Activated gamma-delta T cell (primary cell): ENCODE results near the gene LUC7L3.
"Not testable (repeated sequence)": the region's sequence is repeated elsewhere in the genome, so short reads cannot be mapped to it uniquely, and the experiment has no call there.

Experiments used
- DNase-seq: peaks from one replicate; lab custom pipeline; 2025; lab: John Stamatoyannopoulos, UW
- total RNA-seq, 2 donors: gene quantifications; one replicate each; lab custom pipeline; 2026; lab: John Stamatoyannopoulos, UW

Gene LUC7L3, protein sequence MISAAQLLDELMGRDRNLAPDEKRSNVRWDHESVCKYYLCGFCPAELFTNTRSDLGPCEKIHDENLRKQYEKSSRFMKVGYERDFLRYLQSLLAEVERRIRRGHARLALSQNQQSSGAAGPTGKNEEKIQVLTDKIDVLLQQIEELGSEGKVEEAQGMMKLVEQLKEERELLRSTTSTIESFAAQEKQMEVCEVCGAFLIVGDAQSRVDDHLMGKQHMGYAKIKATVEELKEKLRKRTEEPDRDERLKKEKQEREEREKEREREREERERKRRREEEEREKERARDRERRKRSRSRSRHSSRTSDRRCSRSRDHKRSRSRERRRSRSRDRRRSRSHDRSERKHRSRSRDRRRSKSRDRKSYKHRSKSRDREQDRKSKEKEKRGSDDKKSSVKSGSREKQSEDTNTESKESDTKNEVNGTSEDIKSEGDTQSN
- 412 to 509 reads per million in 2 donors for total RNA-seq

DNA sequence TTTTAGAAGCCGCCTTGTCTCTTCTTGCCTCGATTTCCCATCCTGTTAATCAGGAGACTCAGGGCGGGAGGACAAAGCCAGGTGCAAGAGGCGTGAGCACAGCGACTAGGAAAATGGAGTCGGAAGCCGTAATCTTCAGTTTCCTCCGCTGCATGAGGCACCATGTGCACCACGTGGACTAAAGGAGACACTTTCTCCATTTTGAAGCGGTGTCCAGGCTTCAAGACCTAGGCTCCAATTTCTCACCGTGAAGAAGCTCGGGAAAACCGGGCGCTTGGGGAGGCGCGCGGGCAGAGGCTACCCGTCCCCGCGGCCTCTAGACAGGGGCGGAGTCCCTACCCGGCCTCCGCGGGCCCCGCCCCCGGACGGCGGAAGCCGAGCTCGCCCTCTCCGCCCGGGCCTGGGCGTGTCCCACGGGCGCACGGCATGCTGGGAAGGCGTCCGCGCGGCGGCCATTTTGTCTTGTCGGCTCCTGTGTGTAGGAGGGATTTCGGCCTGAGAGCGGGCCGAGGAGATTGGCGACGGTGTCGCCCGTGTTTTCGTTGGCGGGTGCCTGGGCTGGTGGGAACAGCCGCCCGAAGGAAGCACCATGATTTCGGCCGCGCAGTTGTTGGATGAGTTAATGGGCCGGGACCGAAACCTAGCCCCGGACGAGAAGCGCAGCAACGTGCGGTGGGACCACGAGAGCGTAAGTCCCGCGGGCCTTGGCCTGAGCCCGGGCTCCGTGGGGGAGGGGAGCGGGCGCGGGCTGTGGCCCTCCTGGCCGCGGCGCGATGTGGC is at the start of gene LUC7L3:
Gene LUC7L3 (plus strand): TSS at position 460 of the 780 bp plus-strand sequence. CDS start 130 bp downstream, at position 590.
- peak; percentile 89 for DNase-seq

DNA sequence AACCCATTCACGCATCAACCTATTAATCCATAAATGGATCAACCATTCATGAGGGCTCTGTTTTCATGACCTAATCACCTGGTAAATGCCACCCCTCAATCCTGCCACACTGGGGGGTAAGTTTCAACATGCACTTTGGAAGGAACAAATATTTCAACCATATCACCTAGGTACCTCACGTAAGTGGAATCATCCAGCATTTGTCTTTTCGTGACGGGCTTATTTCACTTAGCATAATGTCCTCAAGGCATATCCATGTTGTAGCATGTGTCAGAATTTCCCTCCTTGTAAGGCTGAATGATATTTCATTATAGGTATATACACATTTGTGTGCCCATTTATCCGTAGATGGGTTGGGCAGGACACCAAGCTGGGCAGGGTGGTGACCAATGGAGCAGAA is 47.3 kb upstream of the LUC7L3 start:
- no peak for DNase-seq

DNA sequence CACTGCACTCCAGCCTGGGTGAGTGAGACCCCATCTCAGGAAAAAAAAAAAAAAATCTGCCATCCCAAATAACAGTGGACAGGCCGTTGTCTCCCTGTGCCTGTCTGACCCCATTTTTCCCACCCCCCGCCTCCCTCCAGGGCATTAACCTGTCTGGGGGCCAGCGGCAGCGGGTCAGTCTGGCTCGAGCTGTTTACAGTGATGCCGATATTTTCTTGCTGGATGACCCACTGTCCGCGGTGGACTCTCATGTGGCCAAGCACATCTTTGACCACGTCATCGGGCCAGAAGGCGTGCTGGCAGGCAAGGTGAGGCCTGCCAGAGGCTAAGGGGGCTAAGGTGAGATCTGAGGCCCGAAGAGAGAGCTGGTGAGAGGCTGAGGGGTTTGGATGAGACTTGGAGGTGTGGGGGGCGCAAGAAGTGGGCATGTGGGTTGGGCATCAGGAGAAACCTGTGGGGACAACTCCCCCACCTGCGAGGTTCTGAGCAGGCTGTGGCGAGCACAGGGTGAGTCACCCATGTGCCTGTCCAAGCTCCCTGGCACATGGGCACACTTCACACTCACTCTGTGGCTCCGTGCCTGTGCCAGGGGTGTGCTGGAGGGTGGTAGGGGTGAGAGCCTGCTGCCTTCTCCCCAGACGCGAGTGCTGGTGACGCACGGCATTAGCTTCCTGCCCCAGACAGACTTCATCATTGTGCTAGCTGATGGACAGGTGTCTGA is 46.4 kb upstream of the LUC7L3 start:
- no peak for DNase-seq

DNA sequence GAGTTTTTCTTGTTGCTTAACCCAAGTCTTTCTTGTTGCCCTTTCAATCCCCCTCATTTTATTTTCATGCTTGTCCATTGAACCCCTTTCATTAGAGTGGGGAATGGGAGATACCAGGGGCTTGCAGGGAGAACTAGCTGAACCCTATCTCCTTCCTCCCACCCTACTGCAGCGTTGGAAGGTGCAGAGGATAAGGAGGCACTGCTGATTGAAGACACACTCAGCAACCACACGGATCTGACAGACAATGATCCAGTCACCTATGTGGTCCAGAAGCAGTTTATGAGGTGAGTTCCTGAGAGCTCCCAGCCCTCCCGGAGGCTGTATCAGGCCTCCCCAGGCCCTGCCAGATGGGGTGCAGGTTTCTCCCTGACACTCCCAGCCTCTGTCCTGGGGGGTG is 44.2 kb upstream of the LUC7L3 start:
- no peak for DNase-seq

DNA sequence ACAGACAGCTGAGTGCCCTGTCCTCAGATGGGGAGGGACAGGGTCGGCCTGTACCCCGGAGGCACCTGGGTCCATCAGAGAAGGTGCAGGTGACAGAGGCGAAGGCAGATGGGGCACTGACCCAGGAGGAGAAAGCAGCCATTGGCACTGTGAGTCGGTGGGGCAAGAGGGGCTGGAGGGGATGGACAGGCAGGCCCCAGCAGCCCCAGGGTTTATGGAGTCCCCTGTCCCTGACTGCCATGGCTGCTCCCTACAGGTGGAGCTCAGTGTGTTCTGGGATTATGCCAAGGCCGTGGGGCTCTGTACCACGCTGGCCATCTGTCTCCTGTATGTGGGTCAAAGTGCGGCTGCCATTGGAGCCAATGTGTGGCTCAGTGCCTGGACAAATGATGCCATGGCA is 43.8 kb upstream of the LUC7L3 start:
- DNase-seq: no peak

DNA sequence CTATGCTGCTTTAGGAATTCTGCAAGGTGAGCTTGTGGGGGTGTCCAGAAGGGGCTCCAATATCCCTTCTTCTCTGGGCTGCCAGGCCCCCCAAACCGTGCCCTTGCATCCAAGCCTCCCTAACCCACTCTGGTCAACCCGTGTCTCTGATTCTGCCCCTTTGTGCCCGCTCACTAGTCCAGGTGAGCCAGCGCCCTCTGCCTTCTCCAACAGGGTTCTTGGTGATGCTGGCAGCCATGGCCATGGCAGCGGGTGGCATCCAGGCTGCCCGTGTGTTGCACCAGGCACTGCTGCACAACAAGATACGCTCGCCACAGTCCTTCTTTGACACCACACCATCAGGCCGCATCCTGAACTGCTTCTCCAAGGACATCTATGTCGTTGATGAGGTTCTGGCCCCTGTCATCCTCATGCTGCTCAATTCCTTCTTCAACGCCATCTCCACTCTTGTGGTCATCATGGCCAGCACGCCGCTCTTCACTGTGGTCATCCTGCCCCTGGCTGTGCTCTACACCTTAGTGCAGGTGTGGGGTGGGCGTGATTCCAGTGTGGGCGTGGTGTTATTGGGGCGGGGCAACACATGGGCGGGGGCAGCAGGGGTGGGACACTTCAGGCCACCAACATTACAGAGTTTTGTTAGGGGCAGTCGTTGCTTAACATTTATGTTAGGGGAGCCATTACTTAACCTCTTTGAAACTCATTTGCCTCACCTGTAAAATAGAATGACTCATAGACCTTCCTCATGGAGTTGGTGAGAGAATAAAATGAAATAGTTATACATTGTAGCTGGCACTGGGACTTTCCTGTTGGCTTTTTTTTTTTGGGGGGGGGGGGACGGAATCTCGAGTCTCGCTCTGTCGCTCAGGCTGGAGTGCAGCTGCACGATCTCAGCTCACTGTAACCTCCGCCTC is 43.1 kb upstream of the LUC7L3 start:
- no peak for DNase-seq

DNA sequence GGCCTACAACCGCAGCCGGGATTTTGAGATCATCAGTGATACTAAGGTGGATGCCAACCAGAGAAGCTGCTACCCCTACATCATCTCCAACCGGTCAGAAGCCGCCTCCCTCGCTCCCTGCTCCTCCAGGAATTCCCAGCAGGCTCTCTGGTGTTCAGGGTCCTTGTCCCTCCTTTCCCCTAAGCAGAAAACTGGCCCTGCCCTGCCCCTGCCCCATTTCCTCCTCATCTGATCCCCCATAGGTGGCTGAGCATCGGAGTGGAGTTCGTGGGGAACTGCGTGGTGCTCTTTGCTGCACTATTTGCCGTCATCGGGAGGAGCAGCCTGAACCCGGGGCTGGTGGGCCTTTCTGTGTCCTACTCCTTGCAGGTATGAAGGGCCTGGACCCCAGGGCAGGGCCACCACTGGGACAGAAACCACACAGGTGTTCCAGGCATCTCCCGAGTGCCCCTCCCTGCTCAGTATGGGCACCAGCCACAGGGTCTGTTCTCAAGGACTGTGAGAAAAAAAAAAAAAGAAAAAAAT is 41.5 kb upstream of the LUC7L3 start:
- DNase-seq: no peak

DNA sequence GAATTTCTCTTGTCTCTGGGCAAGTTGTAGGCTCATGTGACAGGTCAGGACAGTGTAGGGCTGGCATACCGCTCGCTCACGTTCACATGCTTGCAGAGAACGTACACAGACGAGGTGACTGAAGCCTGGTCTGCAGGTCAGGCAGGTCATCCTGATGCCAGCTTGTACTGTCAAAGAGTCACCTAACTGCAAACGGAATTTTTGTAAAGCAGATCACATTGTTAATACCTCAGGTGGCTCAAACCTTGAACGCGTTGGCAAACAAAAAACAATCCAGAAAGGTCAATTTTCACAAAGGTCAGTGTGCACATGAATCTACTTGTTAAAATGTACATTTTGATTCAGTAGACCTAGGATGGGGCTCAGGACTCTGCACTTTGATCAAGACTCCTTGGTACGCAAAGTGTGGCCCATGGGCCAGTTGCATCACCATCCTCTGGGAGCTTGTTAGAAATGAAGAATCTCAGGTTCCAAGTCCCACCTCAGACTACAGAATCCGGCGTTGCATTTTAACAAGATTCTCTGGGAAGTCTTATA is 40.3 kb upstream of the LUC7L3 start:
- DNase-seq: no peak

DNA sequence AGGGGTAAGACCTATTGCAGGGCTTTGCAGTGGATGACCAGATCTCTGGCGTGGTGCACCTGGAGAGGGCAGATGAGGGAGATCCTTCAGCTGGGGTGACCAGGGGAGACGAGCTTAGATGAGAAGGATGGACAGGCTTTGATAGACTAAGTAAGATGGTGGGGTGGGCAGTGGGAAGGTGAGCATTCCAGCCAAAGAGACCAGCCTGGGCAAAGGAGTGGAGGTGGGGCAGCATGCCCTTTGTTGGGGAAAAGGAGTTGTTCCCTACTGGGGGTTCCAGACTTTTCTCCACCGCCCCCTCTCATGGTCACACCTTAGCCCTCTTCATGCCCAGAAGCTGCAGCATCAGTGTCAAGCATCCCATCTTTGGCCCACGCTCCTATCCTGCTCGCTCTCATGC is 39.3 kb upstream of the LUC7L3 start:
- no peak for DNase-seq

DNA sequence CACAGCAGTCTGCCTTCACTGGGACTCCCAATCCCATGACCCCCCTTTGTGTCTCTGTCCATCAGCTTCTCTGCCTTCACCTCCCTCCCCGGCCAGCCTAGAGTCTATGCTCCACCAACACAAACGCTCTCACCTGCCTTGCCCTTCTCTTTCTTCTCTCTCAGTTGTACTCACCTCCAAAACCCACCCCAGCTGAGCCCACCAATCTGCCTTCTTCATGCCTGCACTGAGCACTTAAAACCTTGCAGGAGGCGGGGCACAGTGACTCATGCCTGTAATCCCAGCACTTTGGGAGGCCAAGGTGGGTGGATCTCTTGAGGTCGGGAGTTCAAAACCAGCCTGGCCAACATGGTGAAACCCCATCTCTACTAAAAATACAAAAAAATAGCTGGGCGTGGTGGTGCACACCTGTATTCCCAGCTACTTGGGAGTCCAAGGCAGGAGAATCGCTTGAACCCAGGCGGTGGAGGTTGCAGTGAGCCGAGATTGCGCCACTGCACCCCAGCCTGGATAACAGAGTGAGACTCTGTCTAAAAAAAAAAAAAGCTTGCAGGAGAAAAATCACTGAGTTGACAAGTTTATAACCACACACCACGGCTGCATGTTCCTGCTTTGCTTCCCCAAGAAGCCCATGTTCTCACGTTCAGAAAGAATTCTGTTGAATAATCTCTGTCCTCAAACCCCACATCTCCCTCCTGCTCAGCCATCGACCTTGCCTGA is 38.7 kb upstream of the LUC7L3 start:
- DNase-seq: not testable (repeated sequence)

DNA sequence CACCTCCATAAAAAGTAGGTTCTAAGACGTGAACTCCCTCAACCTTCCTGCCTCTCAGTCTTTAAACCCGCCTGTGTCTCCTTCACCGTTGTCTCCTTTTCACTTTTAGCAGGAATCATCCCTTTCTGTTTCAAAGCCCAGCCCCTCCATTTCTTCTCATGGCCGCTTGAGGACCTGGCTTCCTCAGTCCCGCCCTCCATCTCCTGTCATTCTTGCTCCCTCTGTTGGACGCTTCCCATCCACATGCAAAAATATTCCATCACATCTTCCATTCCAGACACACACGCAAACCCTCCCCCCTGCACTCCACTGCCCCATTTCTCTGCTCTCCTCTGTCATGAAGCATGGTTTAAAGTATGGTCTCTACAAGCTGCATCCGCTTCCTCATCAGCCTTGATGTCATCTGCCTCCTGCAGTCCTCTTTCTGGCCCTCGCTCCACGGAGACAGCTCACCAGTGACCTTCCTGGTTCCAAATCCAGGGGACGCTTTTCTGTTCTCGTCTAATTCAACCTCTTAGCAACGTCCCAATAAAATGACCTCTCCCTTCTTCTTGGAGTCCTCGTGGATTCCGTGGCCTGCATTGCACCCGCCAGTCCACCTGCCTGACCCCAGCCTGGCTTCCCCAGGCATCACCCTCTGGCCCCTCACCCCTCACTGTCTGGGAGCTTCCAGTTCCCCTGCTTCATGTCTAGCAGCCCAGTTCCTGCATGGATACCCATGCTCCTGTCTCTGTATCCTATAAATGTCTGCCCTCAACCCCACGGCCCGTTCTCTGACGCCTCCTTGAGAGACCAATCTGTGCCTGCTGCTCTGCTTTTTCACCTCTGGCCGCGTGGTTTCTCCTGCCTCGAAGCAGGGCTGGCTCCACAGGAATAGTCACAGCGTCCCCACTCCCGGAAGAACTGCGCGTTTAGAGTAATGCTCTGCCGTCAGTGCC is 37.9 kb upstream of the LUC7L3 start:
- no peak for DNase-seq

DNA sequence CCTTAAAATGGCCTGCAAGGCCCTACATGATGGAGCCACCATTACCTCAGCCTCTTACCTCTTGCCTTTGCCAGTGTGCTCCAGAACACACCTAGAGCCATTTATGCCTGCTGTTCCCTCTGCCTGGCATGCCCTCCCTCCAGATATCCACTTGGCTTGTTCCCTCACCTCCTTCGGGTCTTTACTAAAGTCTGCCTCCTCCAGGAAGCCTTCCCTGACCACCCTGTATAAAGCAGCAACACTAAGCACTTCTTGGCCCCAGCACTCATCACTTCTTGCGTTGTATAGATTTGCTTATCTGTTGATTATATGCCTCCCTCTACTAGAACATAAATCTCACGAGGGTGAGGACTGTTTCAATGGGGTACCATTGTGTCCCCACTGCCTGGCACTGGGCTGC is 37.0 kb upstream of the LUC7L3 start:
- DNase-seq: no peak

DNA sequence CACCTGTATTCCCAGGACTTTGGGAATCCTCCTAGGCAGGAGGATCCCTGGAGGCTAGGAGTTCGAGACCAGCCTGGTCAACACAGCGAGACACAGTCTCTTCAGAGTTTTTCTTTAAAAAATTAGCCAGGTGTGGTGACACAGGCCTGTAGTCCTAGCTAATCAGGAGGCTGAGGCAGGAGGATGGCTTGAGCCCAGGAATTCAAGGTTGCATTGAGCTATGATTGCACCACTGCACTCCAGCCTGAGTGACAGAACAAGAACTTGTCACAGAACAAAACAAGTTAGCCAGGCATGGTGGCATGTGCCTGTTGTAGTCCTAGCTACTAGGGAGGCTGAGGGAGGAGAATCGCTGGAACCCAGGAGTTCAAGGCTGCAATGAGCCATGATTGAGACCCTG is 36.5 kb upstream of the LUC7L3 start:
- DNase-seq: no peak

DNA sequence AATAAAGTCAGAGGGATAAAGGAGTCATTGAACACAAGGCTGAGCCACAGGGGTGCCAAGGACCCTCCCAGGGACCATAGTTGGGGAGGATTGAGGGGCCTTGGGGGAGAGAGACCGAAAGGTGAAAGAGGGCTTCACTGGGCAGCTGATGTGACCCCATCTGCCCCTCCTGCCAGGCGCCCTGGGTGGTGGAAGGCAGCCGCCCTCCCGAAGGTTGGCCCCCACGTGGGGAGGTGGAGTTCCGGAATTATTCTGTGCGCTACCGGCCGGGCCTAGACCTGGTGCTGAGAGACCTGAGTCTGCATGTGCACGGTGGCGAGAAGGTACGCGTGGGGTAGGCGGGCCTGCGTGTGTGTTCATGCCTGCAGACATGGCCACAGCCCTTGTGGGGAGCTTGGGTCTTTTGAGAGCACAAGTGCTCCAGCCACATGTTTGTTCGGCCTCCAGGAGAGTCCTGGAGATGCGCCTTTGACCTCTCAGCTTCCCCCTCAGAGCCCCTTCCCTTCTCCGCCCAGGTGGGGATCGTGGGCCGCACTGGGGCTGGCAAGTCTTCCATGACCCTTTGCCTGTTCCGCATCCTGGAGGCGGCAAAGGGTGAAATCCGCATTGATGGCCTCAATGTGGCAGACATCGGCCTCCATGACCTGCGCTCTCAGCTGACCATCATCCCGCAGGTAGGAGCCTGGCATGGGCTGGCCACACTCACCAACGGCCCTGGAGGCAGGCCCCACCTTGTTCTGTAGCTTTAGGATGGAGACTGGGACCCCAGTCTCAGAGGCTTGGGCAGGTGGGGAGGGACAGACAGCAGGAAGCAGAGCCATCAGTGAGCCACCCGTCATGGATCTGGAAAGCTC is 35.7 kb upstream of the LUC7L3 start:
- DNase-seq: no peak

DNA sequence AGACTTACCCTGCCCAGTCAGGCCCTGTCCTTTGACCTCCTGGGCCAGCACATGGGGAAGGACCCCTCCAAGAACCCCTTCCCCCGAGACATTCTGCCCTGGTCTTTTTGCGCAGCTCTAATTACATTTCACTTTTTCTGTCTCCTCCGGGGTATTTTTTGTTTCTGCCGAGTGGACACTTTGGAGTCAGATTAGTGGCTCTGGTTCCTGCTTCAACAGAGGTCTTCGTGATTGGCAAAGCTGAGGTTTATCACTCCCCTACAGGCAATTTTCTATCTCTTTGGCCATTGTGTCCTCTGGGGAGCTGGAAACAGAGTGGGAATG is 35.2 kb upstream of the LUC7L3 start:
- DNase-seq: no peak

DNA sequence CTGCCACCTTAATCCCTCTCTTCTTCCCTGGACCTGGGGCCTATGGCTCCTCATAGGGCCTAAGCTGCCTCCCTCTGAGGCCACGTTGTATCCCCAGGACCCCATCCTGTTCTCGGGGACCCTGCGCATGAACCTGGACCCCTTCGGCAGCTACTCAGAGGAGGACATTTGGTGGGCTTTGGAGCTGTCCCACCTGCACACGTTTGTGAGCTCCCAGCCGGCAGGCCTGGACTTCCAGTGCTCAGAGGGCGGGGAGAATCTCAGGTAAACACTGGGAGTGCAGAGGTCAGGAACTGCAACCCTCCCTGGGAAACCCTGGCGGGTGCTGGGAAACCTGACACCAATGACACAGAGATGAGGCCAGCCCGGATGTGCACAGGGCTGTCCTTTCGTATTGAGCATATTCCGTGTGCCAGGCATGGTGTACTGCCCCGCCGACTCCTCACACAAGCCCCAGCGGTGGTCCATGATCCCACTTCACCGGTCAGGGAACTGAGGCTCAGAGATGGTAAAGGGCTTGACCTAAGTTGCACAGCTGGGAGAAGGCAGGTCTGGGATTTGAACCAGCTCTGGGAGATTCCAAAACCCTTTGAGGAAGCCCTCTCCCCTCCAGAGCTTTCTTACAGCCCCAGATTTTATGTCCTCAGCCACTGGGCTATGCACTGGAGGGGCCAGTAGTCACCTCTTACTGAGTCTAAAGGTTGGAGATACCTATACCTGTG is 34.6 kb upstream of the LUC7L3 start:
- no peak for DNase-seq

DNA sequence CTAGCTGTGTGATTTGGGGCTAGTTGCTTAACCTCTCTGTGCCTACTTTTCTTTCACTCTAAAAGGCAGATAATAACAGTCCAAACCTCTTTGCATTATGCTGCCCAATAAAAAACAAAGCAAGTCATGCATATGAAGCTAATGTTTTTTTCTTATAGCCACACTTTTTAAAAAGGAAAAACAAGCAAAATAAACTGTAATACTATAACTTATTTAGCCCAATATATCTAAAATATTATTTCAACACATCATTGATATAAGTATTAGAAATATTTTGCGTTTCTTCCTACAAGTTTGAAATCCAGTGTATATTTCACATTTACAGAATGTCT is 34.1 kb upstream of the LUC7L3 start:
- no peak for DNase-seq
